BE2C (cell line): ENCODE measurements around the gene THADA.
A peak's percentile ranks its signal among the peaks of the same experiment; 100 is the strongest.
"Not testable (repeated sequence)": the region's sequence is repeated elsewhere in the genome, so short reads cannot be mapped to it uniquely, and the experiment has no call there.

Experiments used
- DNase-seq: peaks from one replicate; pipeline ENCODE4 v3.0.0-alpha.2; 2020
- H3K27me3 ChIP-seq: fragments of 250-450 bp; sonication (Bioruptor Pico); 2 replicates; pipeline ENCODE4 v1.5.1; 2020; ENCODE audit warnings: mild to moderate bottlenecking
- H3K36me3 ChIP-seq: fragments of 250-450 bp; sonication (Bioruptor Pico); 2 replicates; pipeline ENCODE4 v1.5.1; 2020; ENCODE audit warnings: mild to moderate bottlenecking
- H3K4me1 ChIP-seq: fragments of 250-450 bp; sonication (Bioruptor Pico); 2 replicates; pipeline ENCODE4 v1.5.1; 2020
- H3K4me3 ChIP-seq: 2 replicates; pipeline ENCODE4 v1.5.1; 2011; ENCODE audit warnings: low read depth, low read length
- H3K9me3 ChIP-seq: fragments of 250-450 bp; sonication (Bioruptor Pico); 2 replicates; pipeline ENCODE4 v1.5.1; 2020
- TF ChIP-seq, protein P1 (sequence below): IDR thresholded peaks from 2 replicates; pipeline ENCODE4 v1.5.1; 2012; ENCODE audit warnings: mild to moderate bottlenecking, low read depth, low read length

The THADA gene

DNA sequence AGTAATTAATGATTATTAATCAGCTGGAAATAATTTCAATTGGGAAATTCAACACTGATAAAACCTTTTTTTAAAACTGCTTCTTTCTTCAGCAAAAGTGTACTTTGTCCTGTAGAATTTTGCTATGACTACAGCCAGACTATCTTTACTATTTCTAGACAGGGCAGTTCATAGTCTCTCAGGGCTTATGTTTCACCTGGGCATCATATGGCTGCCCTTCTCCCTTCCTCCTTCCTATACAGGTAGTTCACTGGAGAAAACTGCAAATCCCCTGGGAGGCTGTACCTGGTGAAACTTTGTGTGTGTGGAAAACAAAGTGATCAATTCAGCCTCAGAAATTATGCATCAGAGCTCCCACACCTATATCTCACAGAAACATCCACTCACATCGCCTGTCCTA lies 38.6 kb downstream of the THADA start:
- TF ChIP-seq, protein P1, sequence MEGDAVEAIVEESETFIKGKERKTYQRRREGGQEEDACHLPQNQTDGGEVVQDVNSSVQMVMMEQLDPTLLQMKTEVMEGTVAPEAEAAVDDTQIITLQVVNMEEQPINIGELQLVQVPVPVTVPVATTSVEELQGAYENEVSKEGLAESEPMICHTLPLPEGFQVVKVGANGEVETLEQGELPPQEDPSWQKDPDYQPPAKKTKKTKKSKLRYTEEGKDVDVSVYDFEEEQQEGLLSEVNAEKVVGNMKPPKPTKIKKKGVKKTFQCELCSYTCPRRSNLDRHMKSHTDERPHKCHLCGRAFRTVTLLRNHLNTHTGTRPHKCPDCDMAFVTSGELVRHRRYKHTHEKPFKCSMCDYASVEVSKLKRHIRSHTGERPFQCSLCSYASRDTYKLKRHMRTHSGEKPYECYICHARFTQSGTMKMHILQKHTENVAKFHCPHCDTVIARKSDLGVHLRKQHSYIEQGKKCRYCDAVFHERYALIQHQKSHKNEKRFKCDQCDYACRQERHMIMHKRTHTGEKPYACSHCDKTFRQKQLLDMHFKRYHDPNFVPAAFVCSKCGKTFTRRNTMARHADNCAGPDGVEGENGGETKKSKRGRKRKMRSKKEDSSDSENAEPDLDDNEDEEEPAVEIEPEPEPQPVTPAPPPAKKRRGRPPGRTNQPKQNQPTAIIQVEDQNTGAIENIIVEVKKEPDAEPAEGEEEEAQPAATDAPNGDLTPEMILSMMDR: no peak
- H3K9me3 ChIP-seq: no peaks in the 10 kb centered on the region
- peaks cover 5% of the 10 kb centered on the region for H3K4me1 ChIP-seq
- H3K27me3 ChIP-seq: no peaks in the 10 kb centered on the region
- H3K4me3 ChIP-seq: no peak overlapping the region
- H3K36me3 ChIP-seq: peaks cover 41% of the 10 kb centered on the region
- DNase-seq: no peak

DNA sequence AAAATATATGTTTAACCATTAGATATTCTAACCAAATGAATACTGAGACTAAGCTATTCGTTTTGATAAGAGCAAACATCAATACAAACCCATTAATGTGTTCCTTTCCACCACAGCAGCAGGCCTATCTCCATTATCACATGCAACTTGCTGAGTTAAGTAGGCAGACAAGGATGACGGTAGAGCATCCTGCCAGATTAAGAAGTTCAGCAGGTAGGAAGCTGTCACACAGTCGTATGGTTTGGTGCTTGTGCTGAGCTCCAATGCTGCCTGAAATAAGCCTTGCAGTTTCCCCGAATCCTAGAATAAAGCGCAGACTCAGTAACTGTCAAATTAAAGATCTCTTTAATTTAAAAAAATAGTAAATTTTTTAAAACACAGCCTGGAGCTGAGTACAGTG lies 39.6 kb downstream of the THADA start:
- peaks cover 41% of the 10 kb centered on the region for H3K36me3 ChIP-seq
- no peaks in the 10 kb centered on the region for H3K9me3 ChIP-seq
- H3K27me3 ChIP-seq: no peaks in the 10 kb centered on the region

DNA sequence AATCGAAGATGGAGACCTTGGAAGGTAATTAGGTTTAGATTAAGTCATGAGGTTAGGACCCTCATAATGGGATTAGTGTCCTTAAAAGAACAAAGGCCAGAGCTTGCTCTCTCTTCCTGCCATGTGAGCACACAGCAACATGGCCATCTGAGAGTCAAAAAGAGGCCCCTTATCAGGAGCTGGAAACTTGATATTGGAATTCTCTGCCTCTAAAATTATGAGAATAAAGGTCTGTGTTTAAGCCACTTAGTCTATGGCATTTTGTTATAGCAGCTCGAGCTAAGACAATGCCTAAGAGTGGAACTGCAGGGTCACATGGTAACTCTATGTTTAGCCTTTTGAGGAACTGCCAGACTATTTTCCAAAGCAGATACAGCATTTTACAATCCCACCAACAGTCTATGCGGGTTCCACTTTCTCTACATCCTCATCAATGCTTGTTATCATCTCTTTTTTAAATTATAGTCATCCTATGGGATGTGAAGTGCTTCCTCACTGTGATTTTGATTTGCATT lies 42.4 kb downstream of the THADA start:
- TF ChIP-seq, protein P1: no peak
- Histone ChIP-seq H3K27me3 (no peaks in the 10 kb centered on the region), H3K4me3 (no peak overlapping the region), H3K9me3 (no peaks in the 10 kb centered on the region), H3K4me1 (peaks cover 5% of the 10 kb centered on the region), H3K36me3 (peaks cover 55% of the 10 kb centered on the region)
- no peak for DNase-seq

More for the DNA sequence above, 39.6 kb downstream of the THADA start:
- DNase-seq: no peak
- no peak overlapping the region for H3K4me3 ChIP-seq
- H3K4me1 ChIP-seq: peaks cover 5% of the 10 kb centered on the region
- TF ChIP-seq, protein P1: no peak

DNA sequence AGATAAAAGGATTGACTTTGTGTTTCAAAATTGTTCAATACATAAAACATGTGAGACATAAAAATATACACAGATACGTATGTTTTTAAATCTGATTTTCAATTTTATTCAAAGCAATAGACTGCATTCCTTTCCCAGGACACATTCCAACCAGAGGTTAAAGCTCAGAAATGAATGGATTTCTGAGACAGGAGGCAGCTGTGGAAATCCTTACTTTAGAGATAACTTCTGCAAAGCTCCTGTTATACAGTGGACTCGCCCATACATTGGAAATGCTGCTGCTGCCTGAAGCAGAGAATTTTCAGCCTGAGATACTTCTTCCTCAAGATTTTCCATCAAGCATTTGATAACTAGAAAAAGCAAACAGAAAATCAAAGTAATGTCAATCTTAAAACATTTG lies 43.8 kb downstream of the THADA start:
- Histone ChIP-seq H3K4me1 (peaks cover 5% of the 10 kb centered on the region), H3K9me3 (no peaks in the 10 kb centered on the region), H3K27me3 (no peaks in the 10 kb centered on the region), H3K36me3 (peaks cover 53% of the 10 kb centered on the region), H3K4me3 (no peak overlapping the region)
- no peak for DNase-seq
- TF ChIP-seq, protein P1: no peak

DNA sequence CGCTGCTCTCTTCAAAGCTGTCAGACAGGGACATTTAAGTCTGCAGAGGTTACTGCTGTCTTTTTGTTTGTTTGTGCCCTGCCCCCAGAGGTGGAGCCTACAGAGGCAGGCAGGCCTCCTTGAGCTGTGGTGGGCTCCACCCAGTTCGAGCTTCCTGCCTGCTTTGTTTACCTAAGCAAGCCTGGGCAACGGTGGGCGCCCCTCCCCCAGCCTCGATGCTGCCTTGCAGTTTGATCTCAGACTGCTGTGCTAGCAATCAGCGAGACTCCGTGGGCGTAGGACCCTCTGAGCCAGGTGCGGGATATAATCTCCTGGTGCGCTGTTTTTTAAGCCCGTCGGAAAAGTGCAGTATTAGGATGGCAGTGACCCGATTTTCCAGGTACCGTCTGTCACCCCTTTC lies 47.5 kb downstream of the THADA start:
- peaks cover 30% of the 10 kb centered on the region for H3K36me3 ChIP-seq
- H3K27me3 ChIP-seq, H3K4me3 ChIP-seq, H3K4me1 ChIP-seq, DNase-seq, H3K9me3 ChIP-seq: not testable (repeated sequence)

DNA sequence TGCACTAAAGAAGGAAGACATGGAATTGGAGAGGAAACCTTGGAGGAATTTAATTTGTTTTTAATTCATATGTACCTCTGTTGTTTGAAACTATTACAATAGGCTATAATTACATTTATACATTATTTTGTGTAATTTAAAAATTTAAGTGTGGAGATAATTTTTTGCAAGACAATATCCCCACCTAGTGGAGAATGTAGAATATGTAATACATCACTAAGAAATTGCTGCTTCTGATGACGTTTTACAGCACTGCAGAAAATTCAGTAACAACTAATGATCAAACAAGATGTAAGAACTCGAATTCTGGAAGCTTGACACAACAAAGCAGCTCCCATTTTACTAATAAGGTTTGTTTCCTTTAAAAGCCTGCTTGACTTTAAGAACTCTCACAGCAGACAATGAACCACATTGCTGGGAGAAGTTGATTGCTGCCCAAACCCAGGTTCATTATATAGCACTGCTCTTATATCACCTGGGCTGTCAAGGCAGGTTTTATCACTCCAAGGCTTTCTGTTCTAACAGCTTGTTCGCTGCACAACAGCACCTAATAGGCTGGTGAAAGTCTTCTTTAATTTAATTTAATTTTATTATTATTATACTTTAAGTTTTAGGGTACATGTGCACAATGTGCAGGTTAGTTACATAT lies 53.4 kb downstream of the THADA start:
- Histone ChIP-seq H3K9me3 (no peaks in the 10 kb centered on the region), H3K36me3 (peaks cover 9% of the 10 kb centered on the region), H3K4me3 (no peak overlapping the region), H3K27me3 (no peaks in the 10 kb centered on the region), H3K4me1 (no peaks in the 10 kb centered on the region)
- TF ChIP-seq, protein P1: peak; percentile 40
- DNase-seq: no peak

DNA sequence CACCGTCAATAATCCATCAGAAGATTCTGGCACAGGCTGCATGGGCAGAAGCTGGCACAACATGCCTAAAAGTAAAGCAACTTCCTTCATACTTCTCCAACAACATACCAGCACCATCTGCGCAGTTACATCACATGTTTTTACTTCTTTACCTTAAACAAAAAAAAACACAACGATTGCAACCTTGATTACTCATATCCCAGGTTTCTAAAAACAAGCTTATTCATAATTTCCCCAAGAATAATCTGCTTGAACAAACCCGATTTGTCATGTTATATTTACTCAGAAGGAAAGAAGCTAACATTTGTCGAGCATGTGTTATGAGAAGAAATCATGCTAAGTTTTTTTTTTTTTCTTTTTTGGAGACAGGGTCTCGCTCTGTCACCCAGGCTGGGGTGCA lies 54.7 kb downstream of the THADA start:
- no peak for DNase-seq
- Histone ChIP-seq H3K4me1 (no peaks in the 10 kb centered on the region), H3K36me3 (peaks cover 14% of the 10 kb centered on the region), H3K9me3 (no peaks in the 10 kb centered on the region), H3K4me3 (no peak overlapping the region), H3K27me3 (no peaks in the 10 kb centered on the region)
- TF ChIP-seq, protein P1: no peak
